Globus pallidus (tissue), 1 donor: ENCODE data around the gene PGP.

ENCODE experiments used
- DNase-seq: peaks from one replicate; pipeline ENCODE4 v3.0.0-alpha.2; 2015; ENCODE audit warnings: low spot score

PGP gene

GRCh38 chr16:2163211-2163881 is 51.3 kb downstream of the PGP start:
- DNase-seq, result no peak

- DNase-seq, result no peak
Observed at GRCh38 chr16:2162676-2163118, 51.9 kb downstream of the PGP start.

GRCh38 chr16:2161911-2162310 is 52.7 kb downstream of the PGP start:
- no peak for DNase-seq
